ENCODE results near the gene MGAT5.

DNA sequence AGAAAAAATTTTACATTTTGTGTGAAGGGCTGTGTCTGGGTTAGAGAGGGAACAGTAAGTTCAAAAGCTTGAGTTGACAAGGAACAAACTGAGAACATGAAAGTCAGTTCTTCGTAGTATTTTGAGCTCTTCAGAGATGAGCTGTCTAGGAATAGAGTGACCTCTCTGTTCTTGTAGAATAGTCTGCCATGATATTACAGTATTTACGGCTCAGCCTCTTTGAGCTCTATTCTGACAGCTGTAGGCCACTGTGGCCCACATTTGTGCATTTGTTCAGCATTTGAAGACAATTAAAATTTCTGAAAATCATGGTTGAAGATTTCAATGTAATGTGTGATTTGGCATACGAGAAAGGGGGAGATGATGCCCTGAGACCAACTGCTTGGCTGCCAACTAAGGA lies 172.8 kb downstream of the MGAT5 start:
- TF ChIP-seq, protein P1, sequence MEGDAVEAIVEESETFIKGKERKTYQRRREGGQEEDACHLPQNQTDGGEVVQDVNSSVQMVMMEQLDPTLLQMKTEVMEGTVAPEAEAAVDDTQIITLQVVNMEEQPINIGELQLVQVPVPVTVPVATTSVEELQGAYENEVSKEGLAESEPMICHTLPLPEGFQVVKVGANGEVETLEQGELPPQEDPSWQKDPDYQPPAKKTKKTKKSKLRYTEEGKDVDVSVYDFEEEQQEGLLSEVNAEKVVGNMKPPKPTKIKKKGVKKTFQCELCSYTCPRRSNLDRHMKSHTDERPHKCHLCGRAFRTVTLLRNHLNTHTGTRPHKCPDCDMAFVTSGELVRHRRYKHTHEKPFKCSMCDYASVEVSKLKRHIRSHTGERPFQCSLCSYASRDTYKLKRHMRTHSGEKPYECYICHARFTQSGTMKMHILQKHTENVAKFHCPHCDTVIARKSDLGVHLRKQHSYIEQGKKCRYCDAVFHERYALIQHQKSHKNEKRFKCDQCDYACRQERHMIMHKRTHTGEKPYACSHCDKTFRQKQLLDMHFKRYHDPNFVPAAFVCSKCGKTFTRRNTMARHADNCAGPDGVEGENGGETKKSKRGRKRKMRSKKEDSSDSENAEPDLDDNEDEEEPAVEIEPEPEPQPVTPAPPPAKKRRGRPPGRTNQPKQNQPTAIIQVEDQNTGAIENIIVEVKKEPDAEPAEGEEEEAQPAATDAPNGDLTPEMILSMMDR (IDR thresholded peaks at IDR 0.05) = no peak
- no peak for TF ChIP-seq POLR2A (IDR thresholded peaks at IDR 0.05)

Data from uterus (tissue), 2 donors.